ENCODE data around the gene TTC24.
"Not testable (repeated sequence)": the region's sequence is repeated elsewhere in the genome, so short reads cannot be mapped to it uniquely, and the experiment has no call there.

The TTC24 gene

DNA sequence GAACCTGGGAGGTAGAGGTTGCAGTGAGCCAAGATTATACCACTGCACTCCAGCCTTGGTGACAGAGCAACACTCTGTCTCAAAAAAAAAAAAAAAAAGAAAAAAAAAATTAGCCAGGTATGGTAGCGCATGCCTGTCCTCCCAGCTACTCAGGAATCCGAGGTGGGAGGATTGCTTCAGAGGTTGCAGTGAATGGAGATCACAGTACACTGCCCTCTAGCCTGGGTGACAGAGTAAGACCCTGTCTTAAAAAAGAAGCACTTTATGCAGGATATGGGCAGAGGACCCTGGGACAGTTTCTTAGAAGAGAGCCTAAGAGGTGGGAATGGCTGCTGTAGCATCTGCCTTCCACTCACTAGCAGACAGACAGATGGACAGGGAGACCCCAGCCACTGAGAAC lies 30.1 kb upstream of the TTC24 start:
- no peak overlapping the region for H3K27ac ChIP-seq
- TF ChIP-seq, protein P1, sequence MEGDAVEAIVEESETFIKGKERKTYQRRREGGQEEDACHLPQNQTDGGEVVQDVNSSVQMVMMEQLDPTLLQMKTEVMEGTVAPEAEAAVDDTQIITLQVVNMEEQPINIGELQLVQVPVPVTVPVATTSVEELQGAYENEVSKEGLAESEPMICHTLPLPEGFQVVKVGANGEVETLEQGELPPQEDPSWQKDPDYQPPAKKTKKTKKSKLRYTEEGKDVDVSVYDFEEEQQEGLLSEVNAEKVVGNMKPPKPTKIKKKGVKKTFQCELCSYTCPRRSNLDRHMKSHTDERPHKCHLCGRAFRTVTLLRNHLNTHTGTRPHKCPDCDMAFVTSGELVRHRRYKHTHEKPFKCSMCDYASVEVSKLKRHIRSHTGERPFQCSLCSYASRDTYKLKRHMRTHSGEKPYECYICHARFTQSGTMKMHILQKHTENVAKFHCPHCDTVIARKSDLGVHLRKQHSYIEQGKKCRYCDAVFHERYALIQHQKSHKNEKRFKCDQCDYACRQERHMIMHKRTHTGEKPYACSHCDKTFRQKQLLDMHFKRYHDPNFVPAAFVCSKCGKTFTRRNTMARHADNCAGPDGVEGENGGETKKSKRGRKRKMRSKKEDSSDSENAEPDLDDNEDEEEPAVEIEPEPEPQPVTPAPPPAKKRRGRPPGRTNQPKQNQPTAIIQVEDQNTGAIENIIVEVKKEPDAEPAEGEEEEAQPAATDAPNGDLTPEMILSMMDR (IDR thresholded peaks at IDR 0.05), result no peak

DNA sequence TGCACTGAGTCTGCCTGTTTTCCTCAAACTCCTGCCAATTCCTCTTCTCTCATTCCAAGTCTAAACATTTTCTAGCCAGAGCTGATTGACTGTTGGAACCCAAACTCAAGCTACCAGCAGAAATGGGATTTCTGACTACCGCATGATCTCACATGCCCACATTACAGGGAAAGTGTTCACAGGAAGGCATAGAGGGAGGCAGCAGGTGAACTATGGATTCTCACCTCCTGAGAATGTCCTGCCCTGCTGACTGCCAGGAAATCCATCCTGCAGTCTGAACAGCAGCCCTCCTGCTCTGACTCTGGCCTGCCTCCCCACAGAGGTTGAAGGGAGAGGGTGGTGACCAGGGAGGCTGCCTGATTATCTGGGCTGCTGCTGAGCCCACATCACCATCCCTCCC lies 29.7 kb upstream of the TTC24 start:
- no peak overlapping the region for H3K27ac ChIP-seq
- TF ChIP-seq ZFX (IDR thresholded peaks at IDR 0.05; ENCODE audit: borderline replicate concordance), result no peak
- TF ChIP-seq, protein P1 (IDR thresholded peaks at IDR 0.05), result no peak

DNA sequence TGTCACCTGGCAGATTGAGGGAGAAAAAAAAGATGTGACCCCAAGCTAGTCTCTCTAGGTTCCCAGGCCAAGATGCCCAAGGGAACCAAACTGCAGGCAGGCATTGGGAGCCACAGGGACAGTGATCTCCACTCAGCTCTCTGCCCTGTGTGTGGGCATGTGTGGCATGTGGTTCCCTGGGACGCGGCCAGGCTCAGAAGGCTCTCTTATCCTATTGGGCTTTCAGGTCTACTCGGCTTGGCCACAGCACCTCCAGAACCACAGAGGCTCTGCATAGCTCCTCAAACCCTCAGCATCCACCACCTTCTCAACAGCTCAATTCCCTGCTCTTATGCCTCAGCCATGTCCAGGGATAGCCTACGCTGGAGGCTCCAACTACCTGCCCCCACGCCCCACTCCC lies 29.2 kb upstream of the TTC24 start:
- no peak overlapping the region for H3K27ac ChIP-seq
- TF ChIP-seq, protein P1 (IDR thresholded peaks at IDR 0.05), result no peak
- no peak for TF ChIP-seq ZFX (IDR thresholded peaks at IDR 0.05; ENCODE audit: borderline replicate concordance)

DNA sequence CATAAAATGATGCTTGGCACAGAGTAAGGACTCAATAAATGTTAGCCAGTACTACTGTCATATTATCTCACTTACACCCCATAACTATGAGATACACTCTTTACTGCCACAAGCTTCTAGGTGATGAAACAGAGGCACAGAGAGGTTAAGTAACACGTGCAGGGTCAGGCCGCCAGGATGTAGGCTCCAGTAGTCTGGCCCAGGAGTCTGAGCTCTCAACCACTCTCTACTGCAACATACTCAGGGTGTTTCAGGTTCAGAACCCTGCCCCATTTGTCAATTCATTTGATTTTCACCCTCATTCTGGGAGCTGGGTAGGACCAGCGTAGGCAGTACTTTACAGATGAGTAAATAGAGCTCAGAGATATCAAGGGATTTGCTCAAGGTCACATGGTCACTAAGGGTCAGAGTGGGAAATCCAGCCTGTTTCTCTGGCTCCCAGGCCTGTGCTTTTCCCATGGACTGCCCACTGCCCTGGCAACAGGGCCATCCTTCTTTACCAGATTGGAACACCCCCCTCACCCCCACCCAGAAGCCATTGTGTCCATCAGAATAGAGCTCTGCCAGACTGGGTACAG lies 28.4 kb upstream of the TTC24 start:
- H3K27ac ChIP-seq, result no peak overlapping the region
- TF ChIP-seq ZFX (IDR thresholded peaks at IDR 0.05; ENCODE audit: borderline replicate concordance), result no peak
- TF ChIP-seq, protein P1 (IDR thresholded peaks at IDR 0.05), result no peak

DNA sequence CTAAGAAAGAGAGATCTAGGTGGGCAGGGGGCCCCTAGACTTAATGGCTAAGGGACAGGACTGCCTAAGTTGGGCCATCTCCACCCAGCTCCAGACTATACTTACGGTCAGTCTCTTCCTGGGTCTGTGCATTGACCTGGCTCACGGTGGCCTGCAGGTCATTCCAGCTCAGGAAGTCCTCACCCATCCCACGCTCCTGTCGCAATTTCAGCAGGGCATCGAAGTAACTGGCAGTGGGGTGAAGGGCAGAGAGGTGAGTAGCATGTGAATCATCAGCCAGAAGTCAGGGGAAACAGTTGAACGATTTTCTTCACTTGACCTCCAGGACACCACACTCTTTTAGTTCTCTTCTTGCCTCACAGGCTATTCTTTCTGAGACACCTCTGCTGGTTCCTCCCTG lies 27.7 kb upstream of the TTC24 start:
- no peak overlapping the region for H3K27ac ChIP-seq
- TF ChIP-seq ZFX (IDR thresholded peaks at IDR 0.05; ENCODE audit: borderline replicate concordance), result no peak
- TF ChIP-seq, protein P1 (IDR thresholded peaks at IDR 0.05), result no peak

DNA sequence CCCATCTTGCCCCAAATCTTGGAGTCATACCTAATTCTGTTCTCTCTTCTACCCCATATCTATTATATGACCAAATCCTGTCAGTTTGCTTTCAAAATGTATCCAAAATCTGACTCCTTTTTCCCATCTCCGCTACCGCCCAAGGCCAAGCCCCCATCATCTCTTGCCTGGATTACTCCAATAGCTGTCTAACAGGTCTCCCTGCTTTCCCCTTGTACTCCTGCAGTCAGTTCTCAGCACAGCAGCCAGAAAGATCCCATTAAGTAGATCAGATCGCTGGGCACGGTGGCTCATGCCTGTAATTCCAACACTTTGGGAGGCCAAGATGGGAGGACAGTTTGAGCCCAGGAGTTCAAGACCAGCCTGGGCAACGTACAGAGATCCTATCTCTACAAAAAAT lies 27.0 kb upstream of the TTC24 start:
- TF ChIP-seq, protein P1 (IDR thresholded peaks at IDR 0.05), result no peak
- no peak for TF ChIP-seq ZFX (IDR thresholded peaks at IDR 0.05; ENCODE audit: borderline replicate concordance)
- H3K27ac ChIP-seq, result no peak overlapping the region

DNA sequence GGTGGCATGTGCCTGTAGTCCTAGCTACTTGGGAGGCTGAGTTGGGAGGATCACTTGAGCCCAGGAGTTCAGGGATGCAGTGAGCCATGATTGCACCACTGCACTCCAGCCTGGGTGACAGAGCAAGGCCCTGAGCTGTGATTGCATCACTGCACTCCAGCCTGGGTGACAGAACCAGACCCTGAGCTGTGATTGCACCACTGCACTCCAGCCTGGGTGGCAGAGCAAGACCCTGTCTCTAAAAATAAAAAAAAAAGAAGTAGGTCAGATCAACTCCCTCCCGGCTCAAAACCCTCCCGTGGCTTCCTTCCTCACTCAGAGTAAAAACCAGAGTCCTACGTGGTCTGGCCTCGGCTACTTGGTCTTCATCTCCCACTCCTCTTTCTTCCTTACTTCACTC lies 26.6 kb upstream of the TTC24 start:
- H3K27ac ChIP-seq, result not testable (repeated sequence)

DNA sequence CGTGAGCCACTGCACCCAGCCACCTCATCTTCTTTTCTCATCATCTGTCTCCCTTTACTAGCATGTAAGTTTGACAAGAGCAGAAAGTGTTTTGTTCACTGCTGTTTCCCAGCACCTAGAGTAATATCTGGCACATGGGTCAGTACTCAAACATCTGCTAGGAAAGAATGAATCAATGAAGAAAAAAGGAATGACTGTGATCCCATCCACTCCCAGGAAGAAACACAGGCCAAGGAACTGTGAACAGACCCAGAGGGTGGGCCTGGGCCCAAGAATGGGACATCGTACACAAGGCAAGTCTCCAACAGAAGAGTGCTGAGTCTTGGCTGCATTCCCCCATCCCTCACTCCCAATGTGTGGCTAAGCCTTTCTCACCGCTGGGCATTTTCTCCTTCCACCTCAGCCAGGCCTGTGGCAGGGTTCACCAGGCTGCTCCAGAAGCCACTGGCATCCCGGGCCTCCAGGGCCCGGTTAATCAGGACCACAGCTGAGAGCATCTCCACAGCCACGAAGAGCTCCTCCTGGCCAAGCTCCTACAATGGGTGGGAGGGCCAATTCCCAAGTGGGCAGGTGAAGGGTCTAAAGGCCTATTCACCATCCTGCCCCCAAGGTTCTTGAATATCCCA lies 25.6 kb upstream of the TTC24 start:
- TF ChIP-seq ZFX (IDR thresholded peaks at IDR 0.05; ENCODE audit: borderline replicate concordance), result no peak
- TF ChIP-seq, protein P1 (IDR thresholded peaks at IDR 0.05), result no peak
- H3K27ac ChIP-seq, result no peak overlapping the region
